GM18502 (cell line): ENCODE measurements around the gene OR10G7.

Experiments
- ATAC-seq: cut with Tn5 transposase; IDR thresholded peaks from one replicate; pipeline ENCODE4 v1.9.1; 2021; ENCODE audit warnings: mild to moderate bottlenecking; ENCODE audit not compliant: unreplicated experiment, poor library complexity

OR10G7 gene, protein sequence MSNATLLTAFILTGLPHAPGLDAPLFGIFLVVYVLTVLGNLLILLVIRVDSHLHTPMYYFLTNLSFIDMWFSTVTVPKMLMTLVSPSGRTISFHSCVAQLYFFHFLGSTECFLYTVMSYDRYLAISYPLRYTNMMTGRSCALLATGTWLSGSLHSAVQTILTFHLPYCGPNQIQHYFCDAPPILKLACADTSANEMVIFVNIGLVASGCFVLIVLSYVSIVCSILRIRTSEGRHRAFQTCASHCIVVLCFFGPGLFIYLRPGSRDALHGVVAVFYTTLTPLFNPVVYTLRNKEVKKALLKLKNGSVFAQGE

DNA sequence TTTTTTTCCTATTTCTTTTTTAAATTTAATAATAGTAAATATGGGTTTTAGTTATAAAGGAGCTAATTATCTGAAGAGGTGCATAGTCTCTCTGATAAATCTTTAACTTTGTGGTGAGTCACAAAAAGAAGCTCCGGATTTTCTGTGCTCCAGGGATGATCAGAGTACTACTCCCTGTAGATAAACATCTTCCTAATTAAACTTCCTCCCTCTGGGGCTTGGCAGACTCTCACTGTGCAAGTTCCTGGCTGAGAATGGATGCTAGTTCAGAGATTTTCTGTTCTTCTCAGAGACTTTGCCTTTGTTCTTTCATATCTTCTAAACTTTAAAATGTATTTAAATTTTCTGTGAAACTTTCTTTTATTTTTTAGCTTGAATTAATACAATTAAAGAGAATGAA lies at the start of gene OR10G7:
TSS of gene OR10G7 (minus strand) at position 72 of the 400 bp plus-strand sequence. CDS start 2,324 bp downstream, outside the sequence.
- no peak for ATAC-seq

DNA sequence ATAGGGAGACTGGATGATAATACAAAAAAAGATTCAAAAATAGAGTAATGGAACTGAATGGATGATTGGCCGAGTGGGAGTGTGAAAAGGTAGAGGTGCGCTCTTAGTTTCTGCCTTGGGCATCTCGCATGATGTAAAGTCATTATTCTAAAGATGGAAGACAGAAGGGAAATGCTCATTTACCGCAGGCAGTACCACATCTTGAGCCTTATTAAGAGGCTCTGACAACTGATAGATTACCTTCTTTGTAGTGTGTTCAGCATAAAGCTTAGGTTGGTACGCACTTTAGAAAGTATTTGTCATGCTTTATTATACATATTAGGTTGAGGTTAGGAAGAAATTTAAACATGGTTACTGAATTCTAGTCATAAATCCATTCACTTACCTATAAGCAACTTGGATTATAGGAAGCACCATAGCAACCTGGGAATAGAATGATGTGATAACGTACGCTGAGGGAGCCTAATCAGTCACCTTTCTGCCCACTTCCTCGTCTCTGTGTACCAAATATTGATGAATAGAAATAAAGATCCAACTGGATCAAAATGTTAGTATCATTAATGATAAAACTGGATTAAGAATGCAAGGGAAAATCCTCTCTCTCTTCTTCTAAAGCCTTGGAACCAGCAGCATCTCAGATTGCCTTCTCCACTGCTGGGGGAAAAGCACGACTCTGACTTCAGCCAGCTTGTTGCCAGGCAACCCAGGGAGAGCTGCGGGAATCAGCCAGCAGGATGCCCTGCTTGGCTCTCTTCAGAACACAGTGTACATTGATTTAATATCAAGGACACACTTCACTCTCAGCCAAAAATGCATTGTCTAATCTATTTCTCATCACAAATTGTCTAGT lies 45.1 kb upstream of the OR10G7 start:
- no peak for ATAC-seq

DNA sequence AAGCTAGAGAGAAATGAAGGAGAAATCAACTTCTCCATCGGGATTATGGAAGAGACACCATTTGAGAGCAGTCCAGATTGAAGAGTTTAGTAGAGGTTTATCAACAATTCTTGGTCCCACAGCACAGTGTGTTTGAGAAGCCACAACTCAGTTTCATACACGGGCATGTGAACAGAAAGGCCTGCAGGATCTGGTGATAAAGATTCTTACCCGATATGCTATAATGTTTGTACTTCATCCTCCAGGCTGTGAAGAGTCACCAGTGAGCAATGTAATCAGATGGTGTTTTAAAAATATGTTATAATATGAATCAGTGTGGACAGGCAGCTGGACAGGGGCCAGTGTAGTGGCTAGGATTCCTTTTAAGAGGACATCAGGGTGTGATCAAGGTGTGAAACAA lies 44.5 kb upstream of the OR10G7 start:
- ATAC-seq = no peak

DNA sequence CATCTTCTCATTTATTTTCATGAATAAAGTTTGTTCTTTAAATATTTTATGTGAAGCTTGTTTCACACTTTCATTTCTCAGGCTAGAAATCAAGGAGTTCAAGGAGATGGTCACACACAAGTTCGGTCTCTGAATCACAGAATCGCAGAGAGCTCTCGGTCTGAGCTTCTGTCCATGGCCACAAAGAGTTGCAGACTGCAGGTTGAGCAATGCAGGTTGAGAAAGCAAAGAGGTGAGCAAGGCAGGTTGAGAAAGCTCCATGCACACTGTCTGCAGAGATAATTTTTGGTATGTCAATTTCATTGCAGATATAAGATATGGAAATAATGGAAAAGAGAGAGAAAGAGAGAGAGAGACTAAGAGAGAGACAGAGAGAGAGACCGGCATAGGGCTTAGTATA lies 41.2 kb upstream of the OR10G7 start:
- ATAC-seq = no peak

DNA sequence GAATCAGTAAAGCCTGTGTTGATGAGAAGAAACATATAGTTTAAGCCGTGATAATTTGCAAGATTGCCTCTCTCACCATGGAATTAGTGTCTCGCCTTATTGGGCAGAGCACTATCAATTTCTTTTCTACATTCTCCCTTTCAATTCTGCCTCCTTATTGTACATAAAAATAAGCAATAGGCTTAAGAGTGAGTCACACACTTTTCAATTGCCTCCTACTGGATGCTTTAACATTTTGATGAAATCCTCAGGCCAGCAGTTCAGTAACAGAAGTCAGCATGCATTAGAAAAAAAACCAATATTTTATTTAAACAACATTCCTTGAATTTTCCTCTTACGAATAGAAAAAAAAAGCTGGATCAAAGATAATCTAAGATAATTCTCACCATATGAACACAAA lies 40.4 kb upstream of the OR10G7 start:
- no peak for ATAC-seq

DNA sequence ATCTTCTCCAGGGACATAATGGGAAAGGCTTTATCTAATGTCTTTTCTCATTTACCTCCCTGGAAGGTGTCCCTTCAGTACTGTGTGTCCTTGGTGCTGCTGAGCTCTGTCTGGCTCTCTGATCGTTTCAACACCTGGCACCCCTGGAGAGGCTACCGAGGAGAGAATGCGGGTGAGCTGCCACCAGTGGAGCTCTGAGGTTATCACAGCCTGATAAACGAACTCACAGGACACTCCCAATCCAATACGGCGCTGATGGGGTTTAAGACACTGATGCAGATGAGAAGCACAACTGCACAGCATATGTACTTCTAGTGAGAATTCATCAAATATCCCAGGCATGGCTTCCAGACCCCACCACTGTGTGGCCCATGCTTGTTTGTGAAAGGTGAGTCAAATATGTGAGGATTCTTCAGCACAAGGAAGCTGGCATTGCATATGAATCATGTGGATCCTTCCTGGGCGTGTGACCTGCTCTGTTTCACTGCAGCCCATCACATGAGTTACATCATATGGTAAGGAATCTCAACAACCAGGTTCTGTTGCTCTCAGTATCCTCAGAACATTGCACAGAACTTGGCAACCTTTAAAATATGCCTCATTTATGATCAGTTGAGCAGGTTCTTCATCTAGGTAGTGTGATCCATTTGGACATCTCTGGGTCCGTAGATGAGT lies 39.3 kb upstream of the OR10G7 start:
- no peak for ATAC-seq

DNA sequence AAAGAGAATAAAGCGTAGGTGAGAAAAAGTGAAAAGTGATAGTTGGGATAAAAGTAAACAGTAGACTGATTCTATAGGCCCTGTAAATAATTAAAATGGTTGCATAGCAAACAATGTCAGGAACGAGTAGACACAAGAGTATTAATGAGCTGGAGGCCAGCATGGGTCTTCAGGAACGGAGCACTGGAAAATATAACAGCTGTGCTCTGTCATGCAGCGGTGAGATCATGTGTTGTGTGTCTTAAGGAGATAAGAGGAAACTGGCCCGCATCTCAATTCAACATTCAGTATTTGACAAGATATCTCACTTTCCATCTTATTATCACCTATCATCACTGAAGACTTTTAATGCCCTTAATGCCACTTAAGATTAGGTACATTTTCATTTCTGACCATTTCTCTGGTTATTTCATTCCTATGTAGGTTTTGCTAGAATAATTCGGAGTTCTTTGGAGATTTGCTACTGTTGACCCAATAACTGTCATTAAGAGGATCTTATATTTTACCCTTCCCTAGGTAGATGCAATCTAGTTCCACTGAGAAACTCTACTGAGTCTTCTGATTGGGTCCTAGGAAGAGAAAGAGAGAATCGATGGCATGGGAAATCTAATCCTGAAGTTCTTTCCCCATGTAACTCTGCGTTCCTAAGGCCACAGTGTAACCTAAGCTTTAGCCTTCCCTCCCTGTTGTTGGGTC lies 38.7 kb upstream of the OR10G7 start:
- no peak for ATAC-seq

DNA sequence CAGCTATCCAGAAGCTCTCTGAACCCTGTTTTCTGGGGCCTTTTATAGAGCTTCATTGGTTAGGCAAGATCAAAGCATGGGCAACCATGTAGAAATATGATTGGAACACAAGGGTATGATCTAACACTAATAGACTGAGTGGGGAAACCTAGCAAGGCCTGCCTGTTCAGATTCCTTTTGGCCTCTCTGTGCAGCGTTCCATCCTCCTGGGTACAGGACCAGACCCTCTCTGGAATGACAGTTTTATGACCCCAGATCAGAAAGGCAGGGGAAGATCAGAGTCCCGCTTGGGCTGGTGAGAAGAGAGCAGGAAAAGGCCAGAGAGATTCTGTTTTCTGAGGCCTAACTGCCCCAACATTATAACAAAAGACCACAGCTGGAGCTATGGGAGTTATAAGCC lies 37.5 kb upstream of the OR10G7 start:
- ATAC-seq = no peak

DNA sequence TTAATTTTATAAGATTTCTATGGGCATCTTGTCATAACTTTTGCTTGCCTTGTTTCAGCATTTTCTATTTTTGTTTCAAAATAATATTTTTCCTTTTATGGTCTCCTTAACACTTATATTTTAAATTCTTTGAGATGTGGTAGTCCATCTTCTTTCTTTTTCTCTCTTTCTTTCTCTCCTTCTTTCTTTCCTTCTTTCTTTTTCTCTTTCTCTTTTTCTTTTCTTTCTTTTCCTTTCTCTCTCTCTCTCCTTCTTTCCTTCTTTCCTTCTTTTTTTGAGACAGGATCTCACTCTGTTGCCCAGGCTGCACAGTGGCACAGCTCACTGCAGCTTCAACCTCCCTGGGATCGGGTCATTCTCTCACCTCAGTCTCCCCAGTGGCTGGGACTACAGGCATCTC lies 36.1 kb upstream of the OR10G7 start:
- ATAC-seq = no peak

DNA sequence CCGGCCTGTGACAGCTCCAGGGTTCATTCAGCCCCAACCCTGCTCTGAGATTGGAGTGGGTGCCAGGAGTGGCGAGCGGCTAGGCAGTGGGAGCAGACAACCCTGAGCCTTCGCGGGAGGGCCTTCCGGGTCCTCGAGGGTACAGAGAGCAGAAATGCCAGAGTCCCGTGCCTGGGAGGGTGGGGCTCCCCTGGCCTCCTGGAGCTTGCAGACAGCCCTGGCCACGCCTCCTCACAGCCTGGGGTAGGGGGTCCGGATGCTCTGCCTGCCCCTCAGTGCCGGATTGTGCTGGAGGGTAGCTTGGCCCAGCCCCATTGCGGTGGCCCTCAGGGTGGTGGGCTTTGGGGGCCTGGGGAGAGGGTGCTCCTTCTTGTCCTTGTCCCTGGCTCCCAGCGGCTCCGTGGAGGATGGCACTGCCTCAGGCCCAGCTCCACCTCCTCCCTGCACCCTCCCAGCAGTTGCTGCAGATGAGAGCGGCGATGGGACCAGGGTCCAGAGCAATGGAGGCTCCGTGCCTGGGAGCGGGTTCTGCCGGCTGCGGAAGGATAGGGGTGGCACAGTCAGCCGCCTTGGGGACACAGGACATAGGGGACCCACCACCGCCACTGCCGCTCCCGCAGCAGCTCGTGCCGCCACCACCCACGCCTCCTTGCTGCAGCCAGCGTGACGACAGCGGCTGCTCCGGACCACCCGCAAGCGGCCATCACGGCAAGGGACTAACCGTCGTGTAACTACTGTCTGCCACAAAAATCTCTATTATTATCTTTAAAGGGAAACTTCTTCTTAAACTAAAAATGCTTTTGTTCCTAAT lies 34.9 kb upstream of the OR10G7 start:
- ATAC-seq = peak; percentile 76

DNA sequence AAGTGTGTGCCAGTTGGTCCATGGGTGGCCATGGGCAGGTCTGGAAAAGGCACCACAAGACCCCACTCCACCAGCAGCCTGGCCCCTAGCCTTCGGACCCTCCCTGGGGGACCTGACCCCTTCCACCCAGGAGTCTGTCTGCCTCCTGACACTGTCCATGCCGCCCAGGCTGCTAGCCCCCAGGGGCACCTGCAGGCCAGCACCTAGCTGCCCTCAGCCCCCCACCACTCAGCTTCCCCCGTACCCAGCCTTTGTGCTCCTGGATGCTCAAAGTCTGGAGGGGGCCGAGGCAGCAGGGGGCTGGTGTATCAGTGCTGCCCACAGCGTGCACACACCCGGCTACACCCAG lies 34.3 kb upstream of the OR10G7 start:
- no peak for ATAC-seq

DNA sequence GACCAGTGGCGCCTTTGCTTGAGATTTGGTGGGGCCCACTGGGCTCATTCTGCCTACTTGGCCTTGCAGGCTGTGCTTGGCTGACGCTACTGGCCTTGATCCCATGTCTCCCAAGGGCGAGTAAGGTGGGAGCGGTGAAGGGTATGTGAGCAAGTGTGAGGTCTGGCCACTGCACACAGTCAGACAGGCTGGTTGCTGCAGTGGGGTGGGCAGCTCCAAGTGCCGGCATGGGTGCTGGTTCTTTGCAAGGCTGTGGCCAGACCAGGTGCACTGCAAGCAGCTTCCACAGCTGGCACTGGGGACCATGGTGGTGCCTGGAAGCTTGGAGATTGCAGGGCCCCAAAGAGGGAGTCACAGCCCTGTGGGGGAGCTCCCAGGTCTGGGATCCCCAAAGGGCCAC lies 33.4 kb upstream of the OR10G7 start:
- no peak for ATAC-seq

DNA sequence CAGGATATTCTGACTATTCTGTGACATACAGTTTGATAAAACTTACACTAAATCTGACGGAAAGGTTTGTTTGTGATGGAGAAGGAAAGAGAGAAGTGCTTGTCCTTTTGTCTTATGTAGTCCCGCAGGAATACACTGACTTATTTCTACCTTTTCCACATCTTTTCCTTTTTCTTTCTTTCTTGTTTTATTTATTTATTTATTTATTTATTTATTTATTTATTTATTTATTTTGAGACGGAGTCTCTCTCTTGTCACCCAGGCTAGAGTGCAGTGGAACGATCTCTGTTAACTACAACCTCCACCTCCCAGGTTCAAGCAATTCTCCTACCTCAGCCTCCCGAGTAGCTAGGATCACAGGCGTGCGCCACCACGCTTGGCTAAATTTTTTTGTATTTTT lies 31.0 kb upstream of the OR10G7 start:
- ATAC-seq = no peak

DNA sequence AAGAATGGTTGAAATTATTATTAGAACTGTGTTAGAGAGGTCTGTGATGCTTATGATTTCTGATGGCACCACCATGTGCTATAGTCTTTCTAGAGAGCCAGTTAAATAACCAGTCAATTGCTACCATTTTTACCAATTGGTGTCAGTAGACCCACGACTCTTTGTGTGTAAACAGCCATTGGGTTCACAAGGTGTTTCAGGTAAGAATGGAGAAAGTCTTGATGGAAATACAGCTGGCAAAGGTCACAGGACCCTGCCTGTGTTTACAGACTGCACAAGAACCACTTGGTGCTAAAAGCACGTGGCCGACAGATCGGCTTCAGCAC lies 30.5 kb upstream of the OR10G7 start:
- no peak for ATAC-seq

DNA sequence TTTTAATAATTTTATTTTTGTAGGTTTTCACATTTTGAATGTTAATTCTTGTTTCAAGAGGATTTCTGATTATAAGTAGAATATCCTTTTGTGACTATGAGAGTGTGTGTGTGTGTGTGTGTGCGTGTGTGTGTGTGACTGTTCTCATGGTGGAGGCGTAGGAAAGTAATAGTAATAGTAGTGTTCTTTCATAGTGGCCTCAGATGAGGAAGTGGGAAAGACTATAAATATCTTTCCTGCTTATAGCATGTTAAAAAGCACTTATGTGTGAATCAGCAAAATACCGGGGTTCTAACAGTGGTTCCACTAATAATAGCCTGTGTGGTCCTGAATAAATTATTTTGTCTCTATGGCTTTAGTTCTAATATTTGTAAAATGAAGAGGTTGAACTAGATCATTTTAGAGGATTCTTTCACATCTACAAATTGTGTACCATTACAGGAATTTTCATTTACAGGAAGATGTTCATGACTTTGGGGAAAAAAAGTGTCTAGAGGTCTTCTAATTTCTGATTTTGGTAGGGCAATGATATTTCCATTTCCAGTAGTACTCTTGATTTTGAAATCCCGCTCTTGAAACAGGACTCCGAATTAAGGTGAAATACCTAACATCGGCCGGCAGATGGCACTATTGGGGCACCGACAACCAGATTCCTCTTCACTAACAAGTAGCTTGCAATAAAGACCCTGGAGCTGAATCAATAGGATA lies 29.9 kb upstream of the OR10G7 start:
- ATAC-seq = peak; percentile 88

DNA sequence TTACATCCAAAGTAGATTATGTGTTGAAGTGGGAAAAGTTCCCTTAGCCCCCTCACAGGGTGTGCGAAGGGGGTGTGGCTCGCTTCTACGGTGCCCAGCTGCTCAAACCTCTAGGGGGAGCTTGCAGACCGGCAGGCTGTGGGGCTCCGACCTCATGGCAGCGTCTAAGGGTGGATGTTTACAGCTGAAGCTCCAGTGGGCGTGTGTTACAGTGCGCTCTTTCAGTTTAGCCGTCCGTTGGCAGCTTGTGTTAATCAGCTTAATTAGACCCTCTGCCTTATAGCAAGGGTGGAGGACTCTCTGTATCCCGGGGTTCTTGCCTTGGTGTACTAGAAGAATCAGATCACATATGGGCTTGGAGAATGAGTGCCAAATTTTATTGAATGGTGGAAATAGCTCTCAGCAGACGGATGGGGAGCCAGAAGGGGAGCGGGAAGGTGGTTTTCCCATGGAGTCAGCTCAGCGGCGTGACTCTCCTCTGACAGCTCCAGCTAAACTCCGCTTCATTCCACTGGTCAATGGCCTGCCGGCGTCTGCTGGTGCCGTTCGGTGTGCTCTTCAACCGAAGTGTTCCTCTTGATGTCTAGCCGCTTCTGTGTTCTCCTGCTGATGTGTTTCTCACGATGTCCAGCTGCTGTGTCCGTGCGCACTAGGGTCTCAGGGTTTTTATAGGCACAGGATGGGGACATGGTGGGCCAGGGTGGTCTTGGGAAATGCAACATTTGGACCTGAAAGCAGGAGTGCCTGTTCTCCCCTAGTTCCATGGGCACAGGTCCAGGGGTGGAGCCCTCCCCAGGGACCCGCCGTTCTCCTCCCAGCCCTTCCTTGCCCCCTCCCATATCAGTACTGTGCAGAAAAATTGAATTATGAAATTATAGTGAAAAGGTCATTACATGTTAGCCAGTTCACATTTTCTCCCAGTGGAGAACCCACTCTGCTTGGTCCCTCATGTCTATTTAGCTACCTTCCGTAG lies 28.6 kb upstream of the OR10G7 start:
- peak; percentile 80 for ATAC-seq

DNA sequence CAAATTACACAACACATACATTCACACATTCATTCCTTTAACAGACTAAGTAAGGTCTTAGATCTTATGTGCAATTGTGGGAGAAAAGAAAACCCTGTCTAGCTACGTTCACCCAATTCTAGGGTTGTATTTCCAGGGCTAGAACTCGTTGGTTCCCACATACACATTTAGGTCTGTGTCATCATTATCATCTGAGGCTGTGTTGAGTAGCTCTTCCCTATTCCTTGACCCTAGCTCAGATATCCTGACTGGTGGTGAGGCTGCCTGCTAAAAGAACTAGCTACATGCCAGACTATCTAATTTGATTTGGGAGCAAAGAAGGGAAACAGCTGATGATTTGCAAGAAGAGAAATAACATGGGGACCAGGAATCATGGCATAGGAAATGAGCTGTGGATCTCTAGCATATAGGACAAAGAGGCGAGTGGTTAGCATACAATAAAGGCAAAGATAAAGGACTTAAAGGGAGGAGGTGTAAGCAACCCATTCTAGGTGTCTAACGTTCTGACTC lies 27.5 kb upstream of the OR10G7 start:
- no peak for ATAC-seq

DNA sequence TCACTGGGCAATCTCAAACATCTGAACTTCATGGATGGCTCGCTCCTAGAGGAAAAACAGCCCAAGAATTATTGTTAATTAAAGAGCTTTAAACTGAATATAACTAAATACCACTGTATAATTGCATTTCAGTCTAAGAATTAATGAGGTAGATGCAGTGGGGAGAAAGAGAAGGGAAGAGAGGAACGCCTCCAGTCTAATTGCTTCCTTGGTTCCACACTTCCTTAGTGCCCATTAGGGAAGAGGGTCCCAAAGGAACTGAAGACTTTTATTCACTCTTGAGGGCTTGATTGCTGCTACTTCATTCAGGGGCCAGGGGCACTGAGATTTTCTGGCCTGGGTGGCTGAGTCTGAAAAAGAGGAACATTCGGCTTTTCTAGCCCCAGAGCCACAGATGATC lies 11.8 kb upstream of the OR10G7 start:
- ATAC-seq = no peak
